Embryonic facial prominence (tissue), 1 donor: Measurements from ENCODE around the gene PIGU.
A peak's percentile ranks its signal among the peaks of the same experiment; 100 is the strongest.
"Not testable (repeated sequence)": the region's sequence is repeated elsewhere in the genome, so short reads cannot be mapped to it uniquely, and the experiment has no call there.

Source experiments
- DNase-seq: peaks from one replicate; pipeline ENCODE4 v3.0.0-alpha.2; 2016; ENCODE audit errors: extremely low spot score

PIGU gene

GRCh38 chr20:34676642-34677373, at the start of gene PIGU:
Gene PIGU (minus strand): TSS chr20:34677092. CDS start chr20:34677085, 7 bp downstream.
- peak; percentile 90 for DNase-seq

GRCh38 chr20:34724172-34724571, 47.3 kb upstream of the PIGU start:
- DNase-seq = no peak

GRCh38 chr20:34722560-34722959, 45.7 kb upstream of the PIGU start:
- DNase-seq = not testable (repeated sequence)

GRCh38 chr20:34720266-34720665, 43.4 kb upstream of the PIGU start:
- no peak for DNase-seq

GRCh38 chr20:34719242-34720017, 42.5 kb upstream of the PIGU start:
- not testable (repeated sequence) for DNase-seq

GRCh38 chr20:34717230-34718095, 40.6 kb upstream of the PIGU start:
- DNase-seq = no peak

- DNase-seq = no peak
Observed at GRCh38 chr20:34716921-34717229, 40.0 kb upstream of the PIGU start.

- DNase-seq = no peak
Observed at GRCh38 chr20:34715384-34715783, 38.5 kb upstream of the PIGU start.

- DNase-seq = not testable (repeated sequence)
Observed at GRCh38 chr20:34713944-34714515, 37.1 kb upstream of the PIGU start.

- no peak for DNase-seq
Observed at GRCh38 chr20:34713194-34713943, 36.5 kb upstream of the PIGU start.

- no peak for DNase-seq
Observed at GRCh38 chr20:34712525-34713192, 35.8 kb upstream of the PIGU start.

GRCh38 chr20:34711813-34712430, 35.0 kb upstream of the PIGU start:
- DNase-seq = no peak

- DNase-seq = no peak
Observed at GRCh38 chr20:34710861-34711574, 34.1 kb upstream of the PIGU start.

GRCh38 chr20:34710568-34710839, 33.6 kb upstream of the PIGU start:
- no peak for DNase-seq

GRCh38 chr20:34709831-34710567, 33.1 kb upstream of the PIGU start:
- DNase-seq = no peak

GRCh38 chr20:34709044-34709830, 32.3 kb upstream of the PIGU start:
- DNase-seq = peak; percentile 50

- no peak for DNase-seq
Observed at GRCh38 chr20:34708621-34709043, 31.7 kb upstream of the PIGU start.
